ENCODE data around the gene APOM. TPM values are rescaled to one million over a fixed set of nuclear protein-coding genes. Genes with fewer than 3 reads are reported as not detected.

Gene APOM
- total RNA-seq, 2 experiments from 2014 or later, result 1.5 to 2.1 TPM

DNA sequence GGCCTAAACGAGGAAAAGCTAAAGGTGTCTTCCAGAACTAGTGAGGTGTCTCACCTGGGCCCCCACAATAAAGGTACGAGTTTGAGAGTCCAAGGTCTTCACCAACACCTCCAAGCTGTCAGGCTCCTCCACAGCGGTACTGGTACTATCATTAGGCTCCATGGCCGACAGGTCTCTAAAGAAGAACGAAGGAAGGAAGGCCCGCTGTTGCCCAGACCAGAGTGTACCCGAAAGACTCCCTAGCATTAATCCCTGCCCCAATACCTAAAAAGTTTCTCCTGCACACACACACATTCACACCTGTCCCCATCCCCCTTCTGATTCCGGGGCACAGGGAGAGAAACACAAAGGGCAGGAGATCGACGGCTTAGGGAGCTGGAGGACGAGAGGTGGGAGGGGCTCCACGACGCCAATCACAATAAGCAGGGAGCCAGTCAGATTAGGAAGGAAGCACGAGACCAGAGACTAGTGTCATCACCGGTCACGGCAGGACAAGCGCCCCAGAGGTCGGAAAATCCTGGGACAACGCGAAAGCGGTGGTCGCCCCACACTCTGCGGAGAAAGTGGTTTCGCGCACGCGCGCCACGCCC lies 4.0 kb upstream of the APOM start:
- H3K79me2 ChIP-seq (ENCODE audit: insufficient read depth, low read depth, low read length), result peaks cover 32% of the 10 kb centered on the region
- no TSS peak for BruUV-seq (replicated peaks)

DNA sequence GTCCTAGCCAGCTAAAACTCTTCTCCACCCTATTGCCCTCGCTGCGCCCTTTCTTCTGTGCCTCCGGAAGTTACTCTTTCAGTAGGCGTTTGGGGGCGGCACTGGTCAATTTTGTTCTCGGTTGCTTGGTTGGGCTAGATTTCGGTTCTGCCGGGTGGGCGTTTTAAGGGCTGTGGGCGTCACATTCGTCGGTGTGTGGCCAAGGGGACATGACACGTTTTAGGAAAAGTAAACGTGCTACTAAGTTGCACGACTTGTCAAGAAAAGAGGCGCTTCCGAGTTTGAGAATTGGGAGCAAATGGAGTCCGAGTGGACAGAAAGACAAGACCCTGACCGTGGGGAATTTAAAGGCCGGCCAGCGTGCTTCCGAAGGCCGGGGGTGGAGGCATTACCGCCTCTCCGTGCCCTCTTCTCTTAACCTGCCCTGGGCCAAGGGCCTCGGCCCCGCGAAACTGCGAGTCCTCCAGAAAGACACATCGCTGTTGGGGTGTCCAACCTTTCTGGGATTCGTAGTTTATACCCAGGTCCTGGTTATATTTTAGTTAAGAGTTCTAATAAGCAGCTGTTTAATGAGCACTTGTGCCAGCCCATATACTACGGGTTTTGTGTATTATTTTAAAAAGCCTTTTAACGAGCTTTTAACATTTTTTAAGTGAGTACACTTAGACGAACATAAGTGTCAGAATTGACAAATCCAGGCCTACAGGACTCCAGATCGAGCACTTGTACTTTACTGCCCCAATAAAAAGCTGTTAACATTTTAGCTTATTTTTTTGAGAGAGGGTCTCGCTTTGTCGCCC lies 2.6 kb upstream of the APOM start:
- Histone ChIP-seq H3K79me2 (ENCODE audit: insufficient read depth, low read depth, low read length) (peaks cover 32% of the 10 kb centered on the region), H3K4me2 (ENCODE audit: low read length) (peak overlapping the region; percentile 78), H2AFZ (ENCODE audit: low read length) (peak overlapping the region; percentile 5; the same call in 1 of the 2 replicates), H4K20me1 (ENCODE audit: insufficient read depth, low read length) (0 out of 2 replicates have a peak, but pooled peaks cover 4% of the 10 kb centered on the region), H3K36me3 (ENCODE audit: insufficient read depth, low read length) (peaks cover 30% of the 10 kb centered on the region), H3K27ac (ENCODE audit: low read depth, low read length, poor library complexity, severe bottlenecking) (peak overlapping the region; percentile 75), H3K9me3 (ENCODE audit: low read length) (no peaks in the 10 kb centered on the region), H3K9me2 (ENCODE audit: insufficient read depth, low read length) (no peaks in the 10 kb centered on the region), H3K4me3 (ENCODE audit: low read depth, low read length, poor library complexity, severe bottlenecking) (peak overlapping the region; percentile 76), H3K4me1 (ENCODE audit: insufficient read depth, low read length, poor library complexity, severe bottlenecking) (peaks cover 19% of the 10 kb centered on the region)
- TF ChIP-seq, protein P1, sequence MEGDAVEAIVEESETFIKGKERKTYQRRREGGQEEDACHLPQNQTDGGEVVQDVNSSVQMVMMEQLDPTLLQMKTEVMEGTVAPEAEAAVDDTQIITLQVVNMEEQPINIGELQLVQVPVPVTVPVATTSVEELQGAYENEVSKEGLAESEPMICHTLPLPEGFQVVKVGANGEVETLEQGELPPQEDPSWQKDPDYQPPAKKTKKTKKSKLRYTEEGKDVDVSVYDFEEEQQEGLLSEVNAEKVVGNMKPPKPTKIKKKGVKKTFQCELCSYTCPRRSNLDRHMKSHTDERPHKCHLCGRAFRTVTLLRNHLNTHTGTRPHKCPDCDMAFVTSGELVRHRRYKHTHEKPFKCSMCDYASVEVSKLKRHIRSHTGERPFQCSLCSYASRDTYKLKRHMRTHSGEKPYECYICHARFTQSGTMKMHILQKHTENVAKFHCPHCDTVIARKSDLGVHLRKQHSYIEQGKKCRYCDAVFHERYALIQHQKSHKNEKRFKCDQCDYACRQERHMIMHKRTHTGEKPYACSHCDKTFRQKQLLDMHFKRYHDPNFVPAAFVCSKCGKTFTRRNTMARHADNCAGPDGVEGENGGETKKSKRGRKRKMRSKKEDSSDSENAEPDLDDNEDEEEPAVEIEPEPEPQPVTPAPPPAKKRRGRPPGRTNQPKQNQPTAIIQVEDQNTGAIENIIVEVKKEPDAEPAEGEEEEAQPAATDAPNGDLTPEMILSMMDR (conservative IDR thresholded peaks at IDR 0.05; ENCODE audit: low read length), result peak; percentile 59
- TF ChIP-seq EZH2phosphoT487 (IDR thresholded peaks at IDR 0.05; ENCODE audit: borderline replicate concordance, low read depth, low read length), result no peak
- DNase-seq (ENCODE audit: low spot score), result peak; percentile 97
- intact Hi-C loops (cut with micrococcal nuclease; ENCODE audit: unreplicated experiment), result loop anchor here (1.0 kb wide), 4 partner anchors 12 to 111 kb away; partner anchors contain the start of genes ATP6V1G2, DDX39B and PRRC2A
- ChIA-PET CTCF (ENCODE audit: unreplicated experiment) (interaction anchor here (0.6 kb wide), 1 partner anchor 117 kb away, joined by 8 read pairs; no protein-coding TSS in a partner anchor), POLR2A (interaction anchor here (0.6 to 4.0 kb wide), 18 partner anchors 8 to 539 kb away, joined by 3 to 19 read pairs (median 4); partner anchors contain the start of genes C6orf47, CSNK2B, DDX39B and EGFL8)
- BruUV-seq (replicated peaks), result TSS peak; percentile 99

More for the DNA sequence above, 4.0 kb upstream of the APOM start:
- intact Hi-C loops (cut with micrococcal nuclease; ENCODE audit: unreplicated experiment), result loop anchor here (1.0 kb wide), 4 partner anchors 14 to 109 kb away; partner anchors contain the start of genes ATP6V1G2, DDX39B and PRRC2A
- H3K27ac ChIP-seq (ENCODE audit: low read depth, low read length, poor library complexity, severe bottlenecking), result peak overlapping the region; percentile 75
- H3K9me3 ChIP-seq (ENCODE audit: low read length), result no peaks in the 10 kb centered on the region
- H3K4me1 ChIP-seq (ENCODE audit: insufficient read depth, low read length, poor library complexity, severe bottlenecking), result peaks cover 16% of the 10 kb centered on the region
- peak overlapping the region; percentile 78 for H3K4me2 ChIP-seq (ENCODE audit: low read length)
- no peaks in the 10 kb centered on the region for H3K9me2 ChIP-seq (ENCODE audit: insufficient read depth, low read length)
- TF ChIP-seq, protein P1 (conservative IDR thresholded peaks at IDR 0.05; ENCODE audit: low read length), result no peak
- no peak for TF ChIP-seq EZH2phosphoT487 (IDR thresholded peaks at IDR 0.05; ENCODE audit: borderline replicate concordance, low read depth, low read length)
- 0 out of 2 replicates have a peak, but pooled peaks cover 4% of the 10 kb centered on the region for H4K20me1 ChIP-seq (ENCODE audit: insufficient read depth, low read length)
- H3K4me3 ChIP-seq (ENCODE audit: low read depth, low read length, poor library complexity, severe bottlenecking), result peak overlapping the region; percentile 76
- DNase-seq (ENCODE audit: low spot score), result no peak
- no peak overlapping the region for H2AFZ ChIP-seq (ENCODE audit: low read length)
- CTCF ChIA-PET (ENCODE audit: unreplicated experiment), result no interaction called here
- POLR2A ChIA-PET, result interaction anchor here (0.6 to 4.0 kb wide), 12 partner anchors 10 to 1675 kb away, joined by 3 to 19 read pairs (median 4); partner anchors contain the start of genes C6orf47, DDX39B and PRRC2A
- H3K36me3 ChIP-seq (ENCODE audit: insufficient read depth, low read length), result peaks cover 43% of the 10 kb centered on the region
